Amniotic stem cell (primary cell): ENCODE measurements around the gene ZNF557.
"Not testable (repeated sequence)": the region's sequence is repeated elsewhere in the genome, so short reads cannot be mapped to it uniquely, and the experiment has no call there.

ENCODE experiments used
- DNase-seq: peaks from one replicate; lab custom pipeline; 2025; lab: John Stamatoyannopoulos, UW

ZNF557 gene

GRCh38 chr19:7069042-7069903 is at the start of gene ZNF557:
TSS of gene ZNF557 (plus strand) at chr19:7069703. CDS start at chr19:7075075, 5,372 bp downstream.
- DNase-seq: peak; percentile 96

GRCh38 chr19:7021331-7021730 is 48.2 kb upstream of the ZNF557 start, which contains the start of gene MBD3L2B:
TSS of gene MBD3L2B (minus strand) at chr19:7021431. CDS start at chr19:7021397, 34 bp downstream.
- not testable (repeated sequence) for DNase-seq

DNA sequence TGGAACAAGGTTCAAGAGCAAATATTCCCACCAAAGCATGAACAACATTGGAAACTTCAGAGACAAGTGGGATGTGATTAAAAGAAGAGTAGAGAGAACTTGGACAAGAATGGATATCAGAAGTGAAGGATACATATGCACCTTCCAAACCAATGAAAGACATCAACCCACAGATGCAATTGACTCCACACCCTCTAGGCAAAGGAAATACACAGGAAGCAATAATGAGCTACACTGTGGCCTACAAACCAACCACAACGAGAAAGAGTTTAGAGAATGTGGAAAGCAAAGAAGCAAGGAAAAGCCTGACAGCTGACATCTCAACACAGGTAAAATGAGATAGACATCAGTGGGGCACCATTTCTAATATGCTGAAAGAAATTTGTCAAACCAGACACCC is 40.7 kb upstream of the ZNF557 start:
- DNase-seq: not testable (repeated sequence)

GRCh38 chr19:7030278-7030677 is 39.2 kb upstream of the ZNF557 start, which contains the start of gene MBD3L5:
TSS of gene MBD3L5 (plus strand) at chr19:7030578. CDS start at chr19:7030612, 34 bp downstream.
- not testable (repeated sequence) for DNase-seq

GRCh38 chr19:7040079-7040478 is 29.4 kb upstream of the ZNF557 start, which contains the start of gene MBD3L4:
TSS of gene MBD3L4 (minus strand) at chr19:7040179. CDS start at chr19:7040144, 35 bp downstream.
- DNase-seq: not testable (repeated sequence)

GRCh38 chr19:7041563-7041962 is 27.9 kb upstream of the ZNF557 start:
- DNase-seq: not testable (repeated sequence)

DNA sequence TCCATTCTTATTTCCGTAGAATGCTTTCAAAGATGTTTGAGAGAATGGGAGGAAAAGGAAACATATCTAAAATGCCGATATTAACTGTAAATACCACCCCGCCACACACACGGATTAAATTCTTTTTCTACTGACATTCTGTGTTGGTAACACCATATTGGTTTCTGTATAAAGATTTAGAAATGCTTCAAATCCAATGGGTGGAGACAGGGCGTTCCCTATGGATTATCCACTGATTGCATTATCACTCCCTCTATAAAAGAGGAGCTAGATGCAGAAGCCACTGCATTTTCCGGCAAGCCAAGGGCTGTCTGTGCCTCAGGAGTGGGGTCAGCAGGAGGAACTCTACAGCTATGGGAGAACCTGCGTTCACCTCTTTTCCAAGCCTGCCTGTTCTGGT is 20.5 kb upstream of the ZNF557 start, which contains the start of gene MBD3L2:
Gene MBD3L2, plus strand, starts transcription at position 301 of the 400 bp plus-strand sequence. Its CDS starts 53 bp downstream, at position 354.
- DNase-seq: not testable (repeated sequence)

- not testable (repeated sequence) for DNase-seq
Observed at GRCh38 chr19:7051421-7051820, 18.1 kb upstream of the ZNF557 start.

- not testable (repeated sequence) for DNase-seq
Observed at GRCh38 chr19:7052896-7053295, 16.6 kb upstream of the ZNF557 start.

DNA sequence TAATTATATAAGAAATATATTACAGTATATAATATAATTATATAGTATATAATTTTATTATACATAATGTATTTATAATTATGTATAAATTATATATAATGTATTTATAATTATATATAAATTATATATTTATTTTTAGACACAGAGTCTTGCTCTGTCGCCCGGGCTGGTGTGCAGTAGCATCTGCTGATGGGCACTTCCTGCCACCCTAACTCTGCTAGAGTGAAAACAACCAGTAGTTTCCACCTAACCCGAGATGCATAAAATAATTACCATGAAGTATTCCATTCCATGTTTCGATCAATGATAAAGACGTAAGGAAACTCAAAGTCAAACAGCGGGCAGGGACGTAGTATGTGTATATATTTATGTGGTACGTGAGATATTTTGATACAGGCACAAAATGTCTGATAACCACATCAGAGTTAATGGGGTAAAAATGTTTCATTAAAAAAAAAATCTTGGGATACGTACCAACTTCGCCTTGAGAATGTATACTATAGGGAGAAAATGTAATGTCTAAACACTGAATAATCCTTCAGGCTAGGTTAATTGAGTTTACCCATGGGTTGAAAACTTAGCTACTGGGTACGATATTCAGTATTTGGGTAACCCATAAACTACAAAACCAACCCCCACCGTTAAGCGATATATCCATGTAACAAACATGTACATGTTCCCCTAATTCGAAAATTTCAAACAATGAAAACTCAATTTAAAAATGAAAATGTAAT is 14.7 kb upstream of the ZNF557 start:
- not testable (repeated sequence) for DNase-seq

DNA sequence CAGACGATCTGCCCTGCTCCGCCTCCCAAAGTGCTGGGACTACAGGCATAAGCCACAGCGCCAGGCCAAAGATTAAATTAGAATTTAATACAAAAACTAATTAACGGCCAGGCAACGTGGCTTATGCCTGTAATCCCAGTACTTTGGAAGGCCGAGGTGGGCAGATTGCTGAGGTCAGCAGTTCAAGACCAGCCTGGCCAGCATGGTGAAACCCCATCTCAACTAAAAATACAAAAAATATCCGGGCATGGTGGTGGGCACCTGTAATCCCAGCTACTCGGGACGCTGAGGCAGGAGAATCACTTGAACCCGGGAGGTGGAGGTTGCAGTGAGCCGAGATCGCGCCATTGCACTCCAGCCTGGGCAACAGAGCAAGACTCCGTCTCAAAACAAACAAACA is 13.8 kb upstream of the ZNF557 start:
- DNase-seq: not testable (repeated sequence)

DNA sequence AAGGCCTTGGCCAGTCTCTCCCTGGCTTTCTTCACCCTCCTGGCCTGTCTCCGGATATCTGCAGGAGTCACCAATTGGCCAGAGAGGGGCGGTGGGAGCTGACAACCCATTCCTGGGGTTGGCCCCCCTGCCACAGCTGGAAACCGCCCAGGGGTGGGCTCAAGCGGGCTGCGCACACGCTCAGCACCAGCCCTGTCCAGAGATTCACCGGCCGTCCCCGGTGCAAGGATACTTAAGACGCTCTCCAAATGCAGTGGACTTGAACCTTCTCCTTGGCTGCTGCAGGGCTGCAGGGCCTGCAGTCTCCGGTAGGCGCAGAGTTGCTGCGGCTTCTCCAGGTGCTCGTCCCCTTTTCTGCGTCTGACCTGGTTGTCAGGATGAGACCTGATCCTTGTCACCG is 13.1 kb upstream of the ZNF557 start:
- not testable (repeated sequence) for DNase-seq

DNA sequence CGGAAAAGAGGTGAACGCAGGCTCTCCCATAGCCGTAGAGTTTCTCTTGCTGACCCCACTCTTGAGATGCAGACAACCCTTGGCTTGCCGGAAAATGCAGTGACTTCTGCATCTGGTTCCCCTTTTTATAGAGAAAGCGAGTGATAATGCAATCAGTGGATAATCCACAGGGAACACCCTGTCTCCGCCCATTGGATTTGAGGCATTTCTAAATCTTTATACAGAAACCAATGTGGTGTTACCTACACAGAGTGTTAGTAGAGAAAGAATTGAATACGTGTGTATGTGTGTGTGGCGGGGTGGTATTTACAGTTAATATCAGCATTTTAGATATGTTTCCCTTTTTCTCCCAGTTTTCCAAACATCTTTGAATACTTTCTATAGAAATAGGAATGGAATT is 10.9 kb upstream of the ZNF557 start, which contains the start of gene MBD3L3:
Gene MBD3L3, minus strand, starts transcription at position 101 of the 400 bp plus-strand sequence. Its CDS starts 71 bp downstream, at position 30.
- DNase-seq: not testable (repeated sequence)

DNA sequence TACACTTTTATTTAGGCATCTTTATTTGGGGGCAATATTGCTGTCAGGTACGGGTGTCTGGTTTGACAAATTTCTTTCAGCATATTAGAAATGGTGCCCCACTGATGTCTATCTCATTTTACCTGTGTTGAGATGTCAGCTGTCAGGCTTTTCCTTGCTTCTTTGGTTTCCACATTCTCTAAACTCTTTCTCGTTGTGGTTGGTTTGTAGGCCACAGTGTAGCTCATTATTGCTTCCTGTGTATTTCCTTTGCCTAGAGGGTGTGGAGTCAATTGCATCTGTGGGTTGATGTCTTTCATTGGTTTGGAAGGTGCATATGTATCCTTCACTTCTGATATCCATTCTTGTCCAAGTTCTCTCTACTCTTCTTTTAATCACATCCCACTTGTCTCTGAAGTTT is 9.5 kb upstream of the ZNF557 start:
- DNase-seq: not testable (repeated sequence)

DNA sequence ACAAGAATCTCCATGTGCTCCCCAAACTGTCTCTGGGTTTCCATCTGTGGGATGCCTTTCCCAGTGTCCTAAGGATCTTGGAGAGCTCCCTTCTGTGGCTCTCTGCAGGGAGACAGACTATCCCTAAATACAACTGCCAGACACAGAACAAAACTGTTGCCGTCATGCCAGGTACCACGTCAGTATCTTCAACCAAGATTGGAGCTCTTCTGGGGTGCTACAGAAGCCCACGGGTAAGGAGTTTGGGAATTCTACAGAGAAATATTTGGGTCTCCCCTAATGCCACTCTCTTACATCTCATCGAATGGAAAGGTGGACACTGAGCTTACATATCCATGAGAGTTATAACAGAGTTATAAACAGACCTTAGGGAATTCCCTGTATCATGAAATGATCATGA is 6.2 kb upstream of the ZNF557 start:
- no peak for DNase-seq

- DNase-seq: no peak
Observed at GRCh38 chr19:7063764-7064418, 5.6 kb upstream of the ZNF557 start.

DNA sequence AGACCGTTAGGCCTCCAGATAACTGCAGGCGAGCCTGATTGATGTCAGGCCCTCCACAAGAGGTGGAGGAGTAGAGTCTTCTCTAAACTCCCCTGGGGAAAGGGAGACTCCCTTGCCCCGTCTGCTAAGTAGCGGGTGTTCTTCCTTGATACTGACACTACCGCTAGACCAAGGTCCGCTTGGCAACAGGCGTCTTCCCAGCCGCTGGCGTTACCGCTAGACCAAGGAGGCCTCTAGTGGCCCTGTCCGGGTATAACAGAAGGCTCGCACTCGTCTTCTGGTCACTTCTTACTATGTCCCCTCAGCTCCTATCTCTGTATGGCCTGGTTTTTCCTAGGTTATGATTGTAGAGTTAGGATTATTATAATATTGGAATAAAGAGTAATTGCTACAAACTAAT is 2.4 kb upstream of the ZNF557 start:
- DNase-seq: not testable (repeated sequence)

GRCh38 chr19:7067716-7068115 is 1.8 kb upstream of the ZNF557 start:
- no peak for DNase-seq

DNA sequence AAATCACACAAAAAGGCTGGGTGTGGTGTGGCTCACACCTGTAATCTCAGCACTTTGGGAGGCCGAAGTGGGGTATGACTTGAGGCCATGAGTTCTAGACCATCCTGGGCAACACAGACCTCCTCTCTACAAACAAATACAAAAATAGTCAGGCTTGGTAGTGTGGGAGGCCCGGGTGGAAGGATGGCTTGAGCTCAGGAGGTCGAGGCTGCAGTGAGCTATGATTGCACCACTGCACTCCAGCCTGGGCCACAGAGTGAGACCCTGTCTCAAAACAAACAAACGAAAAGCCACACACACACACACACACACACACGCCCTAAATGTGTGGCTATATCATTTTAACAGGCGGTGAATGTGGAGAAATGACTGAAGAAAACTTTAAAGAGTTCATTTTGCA is 904 bp upstream of the ZNF557 start:
- DNase-seq: no peak

DNA sequence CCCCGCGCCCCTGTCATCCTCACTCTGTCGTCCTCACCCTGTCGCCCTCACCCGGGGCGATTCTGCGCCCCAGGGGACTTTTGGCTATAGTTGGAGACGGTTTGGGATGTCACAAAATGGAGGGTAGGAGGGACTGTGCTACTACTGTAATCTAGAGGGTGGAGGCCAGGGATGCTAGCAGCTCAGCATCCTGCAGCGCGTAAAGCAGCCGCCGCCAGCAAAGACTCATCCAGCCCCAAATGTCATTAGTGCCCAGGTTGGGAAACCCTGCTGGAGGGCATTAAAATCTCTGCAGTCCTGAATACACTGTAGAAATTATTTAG is 362 bp downstream of the ZNF557 start:
- DNase-seq: no peak

GRCh38 chr19:7072541-7072940 is 3.0 kb downstream of the ZNF557 start:
- DNase-seq: no peak

GRCh38 chr19:7074705-7075282 is 5.3 kb downstream of the ZNF557 start:
- no peak for DNase-seq
